ENCODE data around the gene RTP5.

DNA sequence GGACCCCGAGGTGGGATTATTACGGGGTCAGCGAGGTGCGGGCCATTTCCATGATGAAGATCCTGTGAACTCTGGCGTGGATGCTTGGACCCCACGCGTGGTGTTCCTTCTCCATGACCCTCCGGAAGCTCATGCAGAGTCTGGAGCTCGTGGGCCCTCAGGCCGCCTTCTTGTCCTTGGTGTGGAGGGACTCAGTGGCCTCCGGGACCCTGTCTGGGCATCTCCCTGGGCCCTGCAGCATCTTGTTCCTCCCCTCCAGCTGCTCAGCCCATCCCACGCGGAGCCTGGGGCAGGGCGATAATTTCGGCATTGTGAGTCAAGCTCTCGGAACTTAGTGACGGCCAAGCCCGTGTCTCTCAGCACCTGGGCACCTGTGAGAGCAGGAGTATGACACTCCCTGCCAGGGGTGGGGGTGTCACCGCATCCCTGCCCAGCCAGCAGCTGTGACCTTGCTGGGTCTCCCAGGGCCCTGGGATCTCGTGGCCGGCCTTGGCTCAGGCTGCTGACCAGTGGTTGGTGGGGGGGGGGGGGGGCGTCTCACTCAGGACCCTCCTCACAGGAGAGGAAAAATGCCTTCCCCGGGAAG lies 24.6 kb downstream of the RTP5 start:
- TF ChIP-seq BRCA1 (IDR thresholded peaks at IDR 0.05; ENCODE audit: low read depth, low read length) (no peak), POLR2A (IDR thresholded peaks at IDR 0.05; ENCODE audit: control extremely low read depth in 1 of 2, low read depth in 2 of 2, low read length in 2 of 2) (no peak), SP2 (IDR thresholded peaks at IDR 0.05; ENCODE audit: low read length) (no peak), JUN (IDR thresholded peaks at IDR 0.05; ENCODE audit: low read depth, low read length) (no peak), CTCF (IDR thresholded peaks at IDR 0.05; ENCODE audit: control extremely low read depth in 1 of 3, insufficient read depth in 1 of 3, low read depth in 1 of 3, low read length in 3 of 3) (no peak), POLR2AphosphoS5 (IDR thresholded peaks at IDR 0.05; ENCODE audit: low read depth, low read length) (no peak), CBX5 (IDR thresholded peaks at IDR 0.05; ENCODE audit: low read depth, low read length) (no peak), EZH2 (IDR thresholded peaks at IDR 0.05; ENCODE audit: low read depth, low read length, severe bottlenecking) (no peak), EP300 (IDR thresholded peaks at IDR 0.05; ENCODE audit: borderline replicate concordance in 1 of 2, low read depth in 2 of 2, low read length in 2 of 2) (no peak), RFX5 (IDR thresholded peaks at IDR 0.05; ENCODE audit: borderline replicate concordance, low read depth, low read length) (no peak), HDAC2 (IDR thresholded peaks at IDR 0.05; ENCODE audit: borderline replicate concordance in 1 of 2, low read depth in 2 of 2, low read length in 2 of 2) (no peak)
